Stimulated activated CD4-positive, alpha-beta T cell treated with anti-CD3 and anti-CD28 coated beads, Interleukin-12 subunit alpha, Interleukin-12 subunit beta, amount 100 ng/mL, for 4 hours (primary cell): Measurements from ENCODE around the gene WWOX.
"Not testable (repeated sequence)": the region's sequence is repeated elsewhere in the genome, so short reads cannot be mapped to it uniquely, and the experiment has no call there.

Source experiments
- DNase-seq: peaks from one replicate; pipeline ENCODE4 v3.0.0-alpha.2; 2020

The WWOX gene

GRCh38 chr16:78673884-78674283 is 574.4 kb downstream of the WWOX start:
- DNase-seq: no peak

DNA sequence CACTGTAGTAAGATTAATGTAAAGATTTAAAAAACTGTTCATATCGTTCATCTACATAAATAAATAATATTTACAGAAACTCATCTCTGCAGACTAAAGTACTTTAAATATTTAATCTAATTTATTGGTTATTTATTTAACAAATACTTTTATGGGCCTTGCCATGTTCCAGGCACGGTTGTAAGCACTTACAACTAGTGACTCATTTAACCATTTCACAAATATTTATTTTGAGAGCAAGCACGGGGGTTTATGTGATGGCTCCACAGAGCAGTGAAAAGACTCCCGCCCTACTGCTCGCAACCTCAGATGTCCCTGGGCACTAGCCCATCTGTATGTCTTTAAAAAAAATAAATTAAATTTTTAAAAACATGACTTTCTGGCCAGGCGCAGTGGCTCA is 575.9 kb downstream of the WWOX start:
- DNase-seq: no peak

- no peak for DNase-seq
Observed at GRCh38 chr16:78675951-78676792, 576.7 kb downstream of the WWOX start.

DNA sequence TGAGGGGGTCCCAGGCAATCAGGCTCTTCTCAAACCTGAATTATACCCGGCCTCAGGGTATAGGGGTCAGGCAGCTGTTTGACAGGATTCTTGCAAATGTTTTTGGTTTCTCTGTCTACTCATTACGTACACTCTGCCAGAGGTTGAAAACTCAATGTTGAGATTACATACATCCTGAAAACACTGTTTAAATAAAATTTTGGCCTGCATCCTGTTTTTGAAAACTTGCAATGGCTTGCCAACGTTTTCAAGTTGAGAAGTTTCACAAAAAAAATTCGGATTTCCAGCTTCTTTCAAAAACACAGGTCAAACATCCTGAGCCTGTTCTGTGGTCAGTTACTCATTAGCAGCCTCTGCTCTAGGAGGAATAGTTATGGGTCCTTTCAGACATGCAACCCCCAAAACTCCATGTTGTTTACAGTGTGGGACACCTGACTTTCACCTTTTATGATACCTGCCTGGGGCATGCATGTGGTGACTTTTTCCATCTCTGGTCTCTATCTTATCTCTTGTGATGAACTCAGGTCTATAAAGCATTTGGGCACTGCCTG is 577.8 kb downstream of the WWOX start:
- no peak for DNase-seq

DNA sequence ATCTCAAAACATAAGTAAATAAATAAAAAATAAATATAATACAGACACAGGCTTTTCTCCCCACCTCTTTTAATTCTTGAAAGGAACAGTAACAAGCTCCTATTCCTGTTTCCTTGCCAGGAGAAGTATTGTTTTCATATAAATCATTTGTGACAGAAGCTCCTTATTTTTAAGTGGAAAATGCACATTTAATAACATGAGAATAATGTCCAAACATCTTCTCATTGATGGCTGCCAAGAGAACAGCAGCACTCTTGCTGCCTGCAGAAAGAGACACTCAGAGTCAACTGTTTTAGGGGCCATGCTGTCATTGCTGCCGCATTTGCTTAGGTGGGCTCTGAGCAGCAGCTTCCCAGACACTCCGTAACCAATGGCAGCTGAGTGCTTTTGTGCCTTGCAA is 580.1 kb downstream of the WWOX start:
- no peak for DNase-seq

GRCh38 chr16:78681743-78682142 is 582.3 kb downstream of the WWOX start:
- no peak for DNase-seq

- no peak for DNase-seq
Observed at GRCh38 chr16:78684030-78684611, 584.7 kb downstream of the WWOX start.

GRCh38 chr16:78684655-78685375 is 585.4 kb downstream of the WWOX start:
- DNase-seq: no peak

DNA sequence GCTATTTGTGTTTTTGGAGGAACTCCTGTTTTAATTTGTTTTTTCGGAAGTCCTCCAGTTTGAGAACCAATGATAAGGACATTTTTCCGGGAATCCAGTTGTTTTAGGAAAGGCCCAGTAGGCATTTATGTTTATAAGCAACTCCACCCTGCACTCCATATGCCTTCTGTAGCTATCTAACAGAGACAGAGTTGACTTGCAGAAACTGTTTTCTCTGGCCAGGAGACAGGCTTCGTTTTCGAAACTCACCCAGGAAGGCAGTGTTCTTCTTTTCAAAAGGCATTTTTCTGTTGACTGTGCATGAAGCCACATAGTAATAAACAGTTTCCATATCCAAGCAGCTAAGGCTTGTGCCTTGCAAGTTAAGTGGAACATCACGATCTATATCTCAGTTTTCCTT is 587.1 kb downstream of the WWOX start:
- no peak for DNase-seq

- DNase-seq: no peak
Observed at GRCh38 chr16:78689028-78689427, 589.6 kb downstream of the WWOX start.

DNA sequence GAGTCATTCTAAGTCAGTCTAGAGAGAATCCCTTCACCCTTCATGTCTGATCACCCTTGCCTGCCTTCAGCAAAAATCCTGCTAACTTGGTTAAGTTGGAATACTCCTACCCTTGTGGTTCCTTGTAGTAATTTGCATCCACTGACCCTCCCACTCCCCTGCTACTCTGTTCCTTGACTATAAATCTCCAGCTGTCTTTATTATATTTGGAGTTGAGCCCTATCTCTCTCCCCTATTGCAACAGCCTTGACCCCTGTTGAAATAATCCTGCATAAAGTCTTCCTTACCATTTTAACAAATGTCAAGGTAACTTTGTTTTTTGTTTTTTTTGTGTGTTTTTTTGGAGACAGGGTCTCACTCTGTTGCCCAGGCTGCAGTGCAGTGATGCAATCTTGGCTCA is 590.1 kb downstream of the WWOX start:
- no peak for DNase-seq

DNA sequence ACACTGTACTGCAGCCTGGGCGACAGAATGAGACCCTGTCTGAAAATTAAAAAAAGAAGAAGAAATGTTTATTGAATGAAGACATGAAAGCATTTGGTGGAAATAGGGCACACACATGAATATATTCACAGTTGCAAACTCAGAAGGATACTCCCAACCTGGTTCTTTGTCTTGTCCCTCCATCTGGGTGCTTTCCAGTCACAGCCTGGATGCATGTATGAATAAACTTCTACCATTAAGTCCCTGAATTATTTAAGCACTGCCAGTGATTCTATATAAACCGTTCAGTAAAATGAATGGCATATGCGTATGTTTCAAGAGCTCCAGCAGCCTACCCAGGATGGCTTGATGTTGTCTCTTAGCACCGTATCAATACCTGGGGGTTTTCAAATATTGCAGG is 591.1 kb downstream of the WWOX start:
- DNase-seq: no peak

DNA sequence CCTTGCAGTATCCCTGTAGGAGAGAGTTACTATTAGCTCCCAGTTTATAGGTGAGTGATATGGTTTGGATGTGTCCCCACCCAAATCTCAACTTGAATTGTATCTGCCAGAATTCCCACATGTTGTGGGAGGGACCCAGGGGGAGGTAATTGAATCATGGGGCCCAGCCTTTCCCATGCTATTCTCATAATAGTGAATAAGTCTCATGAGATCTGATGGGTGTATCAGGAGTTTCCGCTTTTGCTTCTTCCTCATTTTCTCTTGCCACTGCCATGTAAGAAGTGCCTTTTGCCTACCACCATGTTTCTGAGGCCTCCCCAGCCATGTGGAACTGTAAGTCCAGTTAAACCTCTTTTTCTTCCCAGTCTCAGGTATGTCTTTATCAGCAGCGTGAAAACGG is 592.3 kb downstream of the WWOX start:
- DNase-seq: not testable (repeated sequence)

GRCh38 chr16:78693496-78693895 is 594.0 kb downstream of the WWOX start:
- no peak for DNase-seq

GRCh38 chr16:78694414-78694813 is 595.0 kb downstream of the WWOX start:
- DNase-seq: no peak

DNA sequence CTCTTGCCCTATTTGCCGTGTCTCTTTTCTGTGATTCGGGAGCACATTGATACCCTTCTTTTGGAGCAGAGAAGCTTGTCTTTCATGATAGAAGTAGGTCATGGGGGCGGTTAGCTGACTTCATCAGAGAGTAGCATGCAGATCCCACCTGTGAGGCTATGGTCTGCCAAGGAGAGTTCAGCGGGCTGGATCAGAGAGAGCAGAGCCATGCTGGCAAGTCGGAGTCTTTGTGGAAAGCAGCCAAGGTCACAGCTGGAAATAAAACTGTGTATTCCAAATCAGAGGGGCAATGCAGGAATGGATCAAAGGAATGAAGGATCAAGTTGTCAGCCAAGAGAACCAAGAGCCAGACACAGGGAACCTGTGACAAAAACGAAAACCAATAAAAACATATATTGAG is 595.9 kb downstream of the WWOX start:
- DNase-seq: no peak

- no peak for DNase-seq
Observed at GRCh38 chr16:78696797-78697196, 597.3 kb downstream of the WWOX start.

- no peak for DNase-seq
Observed at GRCh38 chr16:78697426-78697825, 598.0 kb downstream of the WWOX start.

GRCh38 chr16:78703936-78704335 is 604.5 kb downstream of the WWOX start:
- DNase-seq: no peak

- DNase-seq: no peak
Observed at GRCh38 chr16:78704416-78704815, 605.0 kb downstream of the WWOX start.

DNA sequence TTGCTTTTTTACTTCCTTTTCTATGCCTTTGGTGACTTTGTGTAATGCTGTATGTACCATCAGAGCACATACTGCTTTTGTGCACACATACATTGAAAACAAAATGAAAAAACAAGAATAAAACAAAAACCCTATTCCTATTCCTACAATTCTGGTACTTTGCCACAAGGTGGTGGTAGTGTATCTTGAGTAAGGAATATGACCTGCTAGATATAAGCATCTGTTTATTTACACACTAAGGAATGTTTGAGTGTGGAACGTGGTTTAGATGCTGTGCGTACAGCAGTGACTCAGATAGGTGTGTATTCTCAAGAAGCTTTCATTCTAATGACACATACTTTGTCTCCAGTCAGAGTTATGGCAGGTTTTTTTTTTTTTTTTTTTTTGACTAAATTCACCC is 606.2 kb downstream of the WWOX start:
- no peak for DNase-seq

DNA sequence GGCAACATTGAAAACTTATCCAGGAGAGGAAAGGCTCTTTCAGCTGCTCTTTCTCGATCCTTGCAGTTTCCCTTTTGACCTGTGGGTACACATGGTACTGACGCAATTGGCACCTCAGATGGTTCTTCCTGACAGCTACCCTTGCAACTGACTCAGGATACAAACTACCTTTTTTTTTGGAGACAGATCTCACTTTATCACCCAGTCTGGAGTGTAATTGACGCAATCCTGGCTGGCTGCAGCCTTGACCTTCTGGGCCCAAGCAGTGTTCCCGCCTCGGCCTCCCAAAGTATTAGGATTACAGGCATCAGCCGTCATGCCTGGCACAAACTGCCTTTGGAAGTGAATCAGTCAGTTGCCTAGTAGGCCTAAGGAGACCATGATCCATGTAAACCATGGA is 607.2 kb downstream of the WWOX start:
- no peak for DNase-seq

- no peak for DNase-seq
Observed at GRCh38 chr16:78709137-78709884, 609.9 kb downstream of the WWOX start.
